ENCODE measurements around the gene ARMC8. TPM values are rescaled to one million over a fixed set of nuclear protein-coding genes. Genes with fewer than 3 reads are reported as not detected.

ARMC8 gene
- total RNA-seq, 1 experiment from 2014 or later = 32.4 TPM

DNA sequence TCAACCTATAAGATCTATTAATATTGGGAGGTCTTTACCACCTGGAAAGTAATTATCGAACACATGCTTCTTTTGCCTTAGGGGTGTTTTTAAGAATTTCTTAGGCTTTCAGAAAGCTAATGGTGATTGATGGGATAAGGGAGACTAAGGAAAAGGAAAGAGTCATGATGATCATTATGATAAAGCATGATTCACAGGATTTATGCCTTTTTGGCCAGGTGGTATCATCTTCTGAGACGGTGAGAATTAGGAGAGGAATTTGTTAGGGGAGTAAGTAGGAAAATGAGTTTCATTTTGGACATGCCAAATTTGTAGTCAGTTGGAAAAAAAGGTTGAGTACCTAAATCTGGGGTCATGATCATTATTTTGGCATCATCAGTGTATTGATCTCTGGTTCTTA, 8.9 kb downstream of the ARMC8 start:
- Histone ChIP-seq H3K79me2 (ENCODE audit: low read depth) (peaks cover 78% of the 10 kb centered on the region), H3F3A (ENCODE audit: insufficient read depth, low read depth) (0 out of 2 replicates have a peak, but pooled peaks cover 5% of the 10 kb centered on the region), H4K20me1 (ENCODE audit: insufficient read depth) (peaks cover 55% of the 10 kb centered on the region), H3K4me3 (no peak overlapping the region), H2AFZ (no peak overlapping the region), H3K4me1 (replicated peaks; ENCODE audit: insufficient read depth) (no peaks in the 10 kb centered on the region), H3K9me2 (ENCODE audit: insufficient read depth) (no peaks in the 10 kb centered on the region), H3K36me3 (ENCODE audit: low read depth) (no peaks in the 10 kb centered on the region; the same call in 1 of the 2 replicates), H3K4me2 (no peak overlapping the region), H3K27ac (no peak overlapping the region), H3K27me3 (ENCODE audit: insufficient read depth, low read depth) (no peaks in the 10 kb centered on the region), H3K9me3 (ENCODE audit: insufficient read depth, low read depth) (no peaks in the 10 kb centered on the region)
- ChIA-PET CTCF (no interaction called here), POLR2A (ENCODE audit: unreplicated experiment) (no interaction called here)
- no peak for DNase-seq
- intact Hi-C loops (cut with micrococcal nuclease; ENCODE audit: unreplicated experiment) = no loop called here
- BruUV-seq (replicated peaks) = no TSS peak
- TF ChIP-seq EZH2 (IDR thresholded peaks at IDR 0.05; ENCODE audit: low read depth) (no peak), CTCF (conservative IDR thresholded peaks at IDR 0.05) (no peak)

DNA sequence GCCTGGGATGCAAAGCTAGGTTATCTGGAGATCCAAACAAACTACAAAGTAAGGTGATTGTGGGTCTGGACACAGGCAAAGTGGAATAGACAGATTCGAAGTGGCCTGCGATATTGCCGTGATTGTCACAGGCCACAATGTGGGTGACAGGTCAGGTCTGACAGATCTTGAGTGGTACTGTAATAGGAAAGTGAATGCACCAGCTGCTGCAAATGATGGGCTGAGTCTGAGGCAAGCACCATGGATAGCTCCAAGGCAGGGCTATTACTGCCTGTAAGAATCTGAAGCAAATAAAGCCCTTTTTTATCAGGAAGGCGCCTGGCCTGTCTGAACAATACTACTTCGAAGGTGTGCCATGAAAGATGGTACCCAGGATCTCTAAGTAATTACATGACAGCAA, 10.0 kb downstream of the ARMC8 start:
- POLR2A ChIA-PET (ENCODE audit: unreplicated experiment) = no interaction called here
- DNase-seq = no peak
- CTCF ChIA-PET = no interaction called here

GRCh38 chr3:138197524-138197923, 10.4 kb downstream of the ARMC8 start:
- no peaks in the 10 kb centered on the region for H3K36me3 ChIP-seq (ENCODE audit: low read depth)
- POLR2A ChIA-PET (ENCODE audit: unreplicated experiment) = no interaction called here
- no TSS peak for BruUV-seq (replicated peaks)
- 0 out of 2 replicates have a peak, but pooled peaks cover 5% of the 10 kb centered on the region for H3F3A ChIP-seq (ENCODE audit: insufficient read depth, low read depth)
- H3K9me2 ChIP-seq (ENCODE audit: insufficient read depth) = no peaks in the 10 kb centered on the region
- no peaks in the 10 kb centered on the region for H3K27me3 ChIP-seq (ENCODE audit: insufficient read depth, low read depth)
- peaks cover 78% of the 10 kb centered on the region for H3K79me2 ChIP-seq (ENCODE audit: low read depth)
- H2AFZ ChIP-seq = no peak overlapping the region
- H3K27ac ChIP-seq = no peak overlapping the region
- H4K20me1 ChIP-seq (ENCODE audit: insufficient read depth) = peaks cover 63% of the 10 kb centered on the region
- TF ChIP-seq CTCF (conservative IDR thresholded peaks at IDR 0.05) (no peak), EZH2 (IDR thresholded peaks at IDR 0.05; ENCODE audit: low read depth) (no peak)
- no peaks in the 10 kb centered on the region; the same call in 1 of the 2 replicates for H3K9me3 ChIP-seq (ENCODE audit: insufficient read depth, low read depth)
- intact Hi-C loops (cut with micrococcal nuclease; ENCODE audit: unreplicated experiment) = no loop called here
- H3K4me2 ChIP-seq = no peak overlapping the region
- H3K4me1 ChIP-seq (replicated peaks; ENCODE audit: insufficient read depth) = no peaks in the 10 kb centered on the region
- CTCF ChIA-PET = no interaction called here
- no peak overlapping the region for H3K4me3 ChIP-seq
- no peak for DNase-seq

More for the DNA sequence above, 10.0 kb downstream of the ARMC8 start:
- Histone ChIP-seq H3K9me3 (ENCODE audit: insufficient read depth, low read depth) (no peaks in the 10 kb centered on the region), H2AFZ (no peak overlapping the region), H3K4me3 (no peak overlapping the region), H3K27me3 (ENCODE audit: insufficient read depth, low read depth) (no peaks in the 10 kb centered on the region), H3K4me1 (replicated peaks; ENCODE audit: insufficient read depth) (no peaks in the 10 kb centered on the region), H3K36me3 (ENCODE audit: low read depth) (no peaks in the 10 kb centered on the region), H3K9me2 (ENCODE audit: insufficient read depth) (no peaks in the 10 kb centered on the region), H3K27ac (no peak overlapping the region), H3F3A (ENCODE audit: insufficient read depth, low read depth) (0 out of 2 replicates have a peak, but pooled peaks cover 5% of the 10 kb centered on the region), H3K4me2 (no peak overlapping the region), H3K79me2 (ENCODE audit: low read depth) (peaks cover 78% of the 10 kb centered on the region), H4K20me1 (ENCODE audit: insufficient read depth) (peaks cover 58% of the 10 kb centered on the region)
- intact Hi-C loops (cut with micrococcal nuclease; ENCODE audit: unreplicated experiment) = no loop called here
- BruUV-seq (replicated peaks) = no TSS peak
- no peak for TF ChIP-seq CTCF (conservative IDR thresholded peaks at IDR 0.05)
- no peak for TF ChIP-seq EZH2 (IDR thresholded peaks at IDR 0.05; ENCODE audit: low read depth)

Measured in PC-9 (cell line).